ENCODE data around the gene TCF3. TPM values are rescaled to one million over a fixed set of nuclear protein-coding genes. Genes with fewer than 3 reads are reported as not detected.

The TCF3 gene
- total RNA-seq, 1 experiment from 2014 or later, result 304 TPM

DNA sequence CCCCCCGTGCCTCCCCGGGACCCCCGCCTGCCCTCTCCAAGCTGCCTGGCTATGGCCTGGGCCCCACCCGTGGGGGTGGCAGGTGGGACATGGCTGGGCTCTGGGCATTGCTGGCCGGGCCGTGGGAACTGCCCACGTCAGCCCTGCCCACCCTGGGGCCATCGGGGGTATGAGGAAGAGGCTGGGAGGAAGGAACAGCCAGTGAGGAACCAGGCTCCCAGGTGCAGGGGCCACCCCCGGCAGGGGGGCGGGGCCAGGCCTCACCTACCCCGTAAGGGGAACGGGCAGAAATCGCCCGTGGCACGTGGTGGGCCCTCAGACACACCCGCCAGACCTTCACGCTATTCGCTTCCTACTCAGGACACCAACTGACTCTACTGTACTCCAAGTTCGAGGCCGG lies 22.4 kb downstream of the TCF3 start:
- H4K91ac ChIP-seq (ENCODE audit: insufficient read length, low read depth, low read length), result no peak overlapping the region
- no peak overlapping the region for H2BK120ac ChIP-seq (ENCODE audit: low read depth, low read length, poor library complexity, severe bottlenecking)
- no peak overlapping the region; a peak in 1 of 7 replicates for H3K27ac Mint-ChIP-seq
- no peaks in the 10 kb centered on the region for H3K9me3 Mint-ChIP-seq
- no peak overlapping the region for H3K4me2 ChIP-seq (ENCODE audit: insufficient read depth, insufficient read length, low read length)
- no peaks in the 10 kb centered on the region for H3K79me2 ChIP-seq (ENCODE audit: insufficient read depth, low read length)
- no peaks in the 10 kb centered on the region for H3K27me3 Mint-ChIP-seq (ENCODE audit: low read depth)
- TF ChIP-seq CTCF (conservative IDR thresholded peaks at IDR 0.05), result no peak
- no peak for DNase-seq
- no peak overlapping the region for H3K9ac ChIP-seq (ENCODE audit: extremely low read depth, insufficient read length, low read length)
- H4K20me1 ChIP-seq (ENCODE audit: control insufficient read depth, insufficient read depth, insufficient read length), result no peaks in the 10 kb centered on the region
- no peak overlapping the region for H3T11ph ChIP-seq (ENCODE audit: low read length)
- no peak overlapping the region for H2BK12ac ChIP-seq (ENCODE audit: insufficient read length, low read depth, low read length)
- H3K79me1 ChIP-seq (ENCODE audit: insufficient read depth, low read depth, low read length, poor library complexity, severe bottlenecking), result peaks cover 4% of the 10 kb centered on the region
- no peaks in the 10 kb centered on the region for H3K9me3 ChIP-seq (ENCODE audit: control insufficient read depth, low read depth, low read length)
- no peak overlapping the region for H3K4ac ChIP-seq (ENCODE audit: low read depth, low read length)
- H3K4me1 Mint-ChIP-seq, result no peaks in the 10 kb centered on the region
- H3K4me3 Mint-ChIP-seq, result no peak overlapping the region
- H3K4me1 ChIP-seq (ENCODE audit: insufficient read depth, low read length), result no peaks in the 10 kb centered on the region
- WGBS (ENCODE audit: extremely low coverage, insufficient read length, low lambda C conversion rate), result no CpG with 5 or more reads among the region's 20 CpGs
- H4K5ac ChIP-seq (ENCODE audit: insufficient read length, low read depth, low read length), result no peak overlapping the region
- no peaks in the 10 kb centered on the region for H3K23me2 ChIP-seq (ENCODE audit: insufficient read length, low read depth, low read length, poor library complexity, severe bottlenecking)
- H3K18ac ChIP-seq (ENCODE audit: insufficient read length, low read depth, low read length), result no peak overlapping the region
- no peak overlapping the region for H2AK5ac ChIP-seq (ENCODE audit: insufficient read length, low read length)
- peaks cover 5 to 38% (median 35%) of the 10 kb centered on the region in 3 experiments; a peak in 6 of 7 replicates for H3K36me3 Mint-ChIP-seq (ENCODE audit: insufficient read depth in 1 of 3, low read depth in 3 of 3)
- H3K27ac ChIP-seq (ENCODE audit: insufficient read length, low read depth, low read length), result no peak overlapping the region
- no peak overlapping the region for H3K23ac ChIP-seq (ENCODE audit: insufficient read length, low read depth, low read length)
- H3K56ac ChIP-seq (ENCODE audit: insufficient read length, low read depth, low read length), result no peak overlapping the region
- no peak overlapping the region for H2BK5ac ChIP-seq (ENCODE audit: insufficient read length, low read length)
- no peak overlapping the region for H4K8ac ChIP-seq (replicated peaks; ENCODE audit: insufficient read length, low read depth, low read length)
- no peak overlapping the region for H2BK15ac ChIP-seq (ENCODE audit: low read depth, low read length)
- H3K27me3 ChIP-seq (ENCODE audit: insufficient read depth, low read length), result no peaks in the 10 kb centered on the region
- H2AFZ ChIP-seq (ENCODE audit: low read length), result no peak overlapping the region
- H2BK20ac ChIP-seq (ENCODE audit: low read depth, low read length, poor library complexity, severe bottlenecking), result no peak overlapping the region
- H3K14ac ChIP-seq (ENCODE audit: insufficient read depth, low read length), result no peak overlapping the region

All from H9 (cell line).